ENCODE measurements around the gene ANO1. TPM values are rescaled to one million over a fixed set of nuclear protein-coding genes. Genes with fewer than 3 reads are reported as not detected.

Gene ANO1
- total RNA-seq, 4 donors from 2014 or later = 1.1 to 27.2 (median 4.2) TPM

GRCh38 chr11:70170596-70171210, 92.6 kb downstream of the ANO1 start:
- no peak overlapping the region for H3K27ac ChIP-seq
- no peak for DNase-seq

GRCh38 chr11:70173018-70173417, 94.9 kb downstream of the ANO1 start:
- no peaks in the 10 kb centered on the region for H3K27me3 ChIP-seq
- no peaks in the 10 kb centered on the region for H3K4me1 ChIP-seq
- no peaks in the 10 kb centered on the region for H3K36me3 ChIP-seq
- H3K9me3 ChIP-seq = no peaks in the 10 kb centered on the region
- TF ChIP-seq CTCF (IDR thresholded peaks at IDR 0.05) (no peak), POLR2A (IDR thresholded peaks at IDR 0.05) (no peak)
- H3K27ac ChIP-seq = no peak overlapping the region
- no peak for DNase-seq
- H3K4me3 ChIP-seq = no peak overlapping the region

More at GRCh38 chr11:70170596-70171210, 92.6 kb downstream of the ANO1 start:
- H3K9me3 ChIP-seq = no peaks in the 10 kb centered on the region
- H3K4me3 ChIP-seq = no peak overlapping the region
- no peaks in the 10 kb centered on the region for H3K27me3 ChIP-seq
- no peaks in the 10 kb centered on the region for H3K4me1 ChIP-seq
- TF ChIP-seq POLR2A (IDR thresholded peaks at IDR 0.05) (no peak), CTCF (IDR thresholded peaks at IDR 0.05) (no peak)
- no peaks in the 10 kb centered on the region for H3K36me3 ChIP-seq

GRCh38 chr11:70174547-70175235, 96.6 kb downstream of the ANO1 start:
- no peaks in the 10 kb centered on the region for H3K4me1 ChIP-seq
- no peaks in the 10 kb centered on the region for H3K36me3 ChIP-seq
- H3K4me3 ChIP-seq = no peak overlapping the region
- H3K27ac ChIP-seq = no peak overlapping the region
- no peak for DNase-seq
- no peaks in the 10 kb centered on the region for H3K9me3 ChIP-seq
- no peaks in the 10 kb centered on the region for H3K27me3 ChIP-seq
- TF ChIP-seq POLR2A (IDR thresholded peaks at IDR 0.05) (no peak), CTCF (IDR thresholded peaks at IDR 0.05) (no peak)

- Histone ChIP-seq H3K36me3 (no peaks in the 10 kb centered on the region), H3K27ac (no peak overlapping the region), H3K27me3 (no peaks in the 10 kb centered on the region), H3K4me1 (no peaks in the 10 kb centered on the region), H3K4me3 (no peak overlapping the region), H3K9me3 (no peaks in the 10 kb centered on the region)
- TF ChIP-seq POLR2A (IDR thresholded peaks at IDR 0.05) (no peak), CTCF (IDR thresholded peaks at IDR 0.05) (no peak)
- DNase-seq = no peak
These were observed 97.2 kb downstream of the ANO1 start for GRCh38 chr11:70175236-70175698.

GRCh38 chr11:70176940-70177689, 99.0 kb downstream of the ANO1 start:
- no peaks in the 10 kb centered on the region for H3K4me1 ChIP-seq
- TF ChIP-seq POLR2A (IDR thresholded peaks at IDR 0.05) (no peak), CTCF (IDR thresholded peaks at IDR 0.05) (peak in 4 of 6 experiments; percentile 42 to 56 (median 48))
- H3K4me3 ChIP-seq = no peak overlapping the region
- H3K27ac ChIP-seq = no peak overlapping the region
- H3K9me3 ChIP-seq = no peaks in the 10 kb centered on the region
- H3K27me3 ChIP-seq = no peaks in the 10 kb centered on the region
- no peaks in the 10 kb centered on the region for H3K36me3 ChIP-seq
- peak in 1 of 3 donors; percentile 54 for DNase-seq

Data from Peyer's patch (tissue), 4 donors.